Memory B cell (primary cell): ENCODE results near the gene CACNA1I.

Experiments
- ATAC-seq: fragments of 150-1000 bp; cut with Tn5 transposase; 2 replicates; pipeline ENCODE4 v1.10.0; 2021; ENCODE audit warnings: low read depth, mild to moderate bottlenecking, moderate library complexity
- DNase-seq, 2 donors: peaks; one replicate each; pipeline ENCODE4 v3.0.0; 2022; ENCODE audit warnings: low spot score in 2 of 2
- H3K27ac Mint-ChIP-seq: one replicate; pipeline ENCODE4 v1.8.0; 2022; ENCODE audit warnings: mild to moderate bottlenecking, moderate library complexity, mixed read lengths
- H3K27me3 Mint-ChIP-seq: one replicate; pipeline ENCODE4 v1.8.0; 2022; ENCODE audit warnings: mixed read lengths
- H3K36me3 Mint-ChIP-seq: one replicate; pipeline ENCODE4 v1.8.0; 2022; ENCODE audit warnings: mild to moderate bottlenecking, mixed read lengths
- H3K4me1 Mint-ChIP-seq: one replicate; pipeline ENCODE4 v1.8.0; 2022; ENCODE audit warnings: mixed read lengths
- H3K4me3 Mint-ChIP-seq: one replicate; pipeline ENCODE4 v1.8.0; 2022; ENCODE audit warnings: mild to moderate bottlenecking, moderate library complexity, mixed read lengths
- H3K9me3 Mint-ChIP-seq: one replicate; pipeline ENCODE4 v1.8.0; 2022; ENCODE audit warnings: mixed read lengths

Gene CACNA1I

GRCh38 chr22:39718921-39719475, 148.4 kb downstream of the CACNA1I start:
- ATAC-seq: no peak
- Mint-ChIP-seq H3K36me3 (peaks cover 2% of the 10 kb centered on the region), H3K27ac (no peak overlapping the region), H3K4me3 (no peak overlapping the region), H3K9me3 (no peaks in the 10 kb centered on the region), H3K27me3 (peaks cover 3% of the 10 kb centered on the region), H3K4me1 (peaks cover 5% of the 10 kb centered on the region)
- DNase-seq: no peak

- no peaks in the 10 kb centered on the region for H3K9me3 Mint-ChIP-seq
- H3K36me3 Mint-ChIP-seq: peaks cover 2% of the 10 kb centered on the region
- peak overlapping the region; percentile 28 for H3K27ac Mint-ChIP-seq
- ATAC-seq: no peak
- no peak for DNase-seq
- H3K4me1 Mint-ChIP-seq: peaks cover 5% of the 10 kb centered on the region
- peaks cover 3% of the 10 kb centered on the region for H3K27me3 Mint-ChIP-seq
- no peak overlapping the region for H3K4me3 Mint-ChIP-seq
Observed at GRCh38 chr22:39719559-39720450, 149.3 kb downstream of the CACNA1I start.

GRCh38 chr22:39721206-39722031, 150.9 kb downstream of the CACNA1I start:
- Mint-ChIP-seq H3K27me3 (peaks cover 5% of the 10 kb centered on the region), H3K27ac (no peak overlapping the region), H3K4me1 (peaks cover 5% of the 10 kb centered on the region), H3K36me3 (peaks cover 2% of the 10 kb centered on the region), H3K4me3 (no peak overlapping the region), H3K9me3 (no peaks in the 10 kb centered on the region)
- ATAC-seq (no peak), DNase-seq (no peak)

GRCh38 chr22:39722032-39722325, 151.4 kb downstream of the CACNA1I start:
- Mint-ChIP-seq H3K9me3 (no peaks in the 10 kb centered on the region), H3K27ac (no peak overlapping the region), H3K27me3 (peaks cover 5% of the 10 kb centered on the region), H3K4me1 (peaks cover 5% of the 10 kb centered on the region), H3K36me3 (peaks cover 2% of the 10 kb centered on the region), H3K4me3 (no peak overlapping the region)
- ATAC-seq (no peak), DNase-seq (no peak)

GRCh38 chr22:39722501-39722900, 151.9 kb downstream of the CACNA1I start:
- H3K27me3 Mint-ChIP-seq: peaks cover 5% of the 10 kb centered on the region
- no peak overlapping the region for H3K27ac Mint-ChIP-seq
- DNase-seq (no peak), ATAC-seq (no peak)
- no peaks in the 10 kb centered on the region for H3K9me3 Mint-ChIP-seq
- peaks cover 5% of the 10 kb centered on the region for H3K4me1 Mint-ChIP-seq
- peaks cover 2% of the 10 kb centered on the region for H3K36me3 Mint-ChIP-seq
- no peak overlapping the region for H3K4me3 Mint-ChIP-seq

GRCh38 chr22:39723463-39723862, 152.9 kb downstream of the CACNA1I start:
- Mint-ChIP-seq H3K36me3 (peaks cover 2% of the 10 kb centered on the region), H3K9me3 (no peaks in the 10 kb centered on the region), H3K27me3 (peaks cover 8% of the 10 kb centered on the region), H3K27ac (no peak overlapping the region), H3K4me1 (peaks cover 5% of the 10 kb centered on the region), H3K4me3 (no peak overlapping the region)
- DNase-seq (no peak), ATAC-seq (no peak)

- Mint-ChIP-seq H3K9me3 (no peaks in the 10 kb centered on the region), H3K4me1 (peaks cover 5% of the 10 kb centered on the region), H3K36me3 (peaks cover 2% of the 10 kb centered on the region), H3K27me3 (peaks cover 8% of the 10 kb centered on the region), H3K27ac (no peak overlapping the region), H3K4me3 (no peak overlapping the region)
- ATAC-seq (no peak), DNase-seq (no peak)
Observed at GRCh38 chr22:39723899-39724351, 153.4 kb downstream of the CACNA1I start.

GRCh38 chr22:39724390-39724789, 153.8 kb downstream of the CACNA1I start:
- H3K9me3 Mint-ChIP-seq: no peaks in the 10 kb centered on the region
- ATAC-seq (no peak), DNase-seq (no peak)
- H3K4me1 Mint-ChIP-seq: peaks cover 5% of the 10 kb centered on the region
- peaks cover 8% of the 10 kb centered on the region for H3K27me3 Mint-ChIP-seq
- H3K4me3 Mint-ChIP-seq: no peak overlapping the region
- no peak overlapping the region for H3K27ac Mint-ChIP-seq
- H3K36me3 Mint-ChIP-seq: peaks cover 2% of the 10 kb centered on the region

- Mint-ChIP-seq H3K36me3 (peaks cover 2% of the 10 kb centered on the region), H3K27ac (no peak overlapping the region), H3K27me3 (peaks cover 8% of the 10 kb centered on the region), H3K4me3 (no peak overlapping the region), H3K9me3 (no peaks in the 10 kb centered on the region), H3K4me1 (peaks cover 5% of the 10 kb centered on the region)
- DNase-seq (no peak), ATAC-seq (no peak)
Observed at GRCh38 chr22:39724857-39725256, 154.3 kb downstream of the CACNA1I start.

- H3K27ac Mint-ChIP-seq: no peak overlapping the region
- DNase-seq (no peak), ATAC-seq (no peak)
- peaks cover 3% of the 10 kb centered on the region for H3K4me1 Mint-ChIP-seq
- peaks cover 7% of the 10 kb centered on the region for H3K27me3 Mint-ChIP-seq
- H3K4me3 Mint-ChIP-seq: no peak overlapping the region
- H3K9me3 Mint-ChIP-seq: no peaks in the 10 kb centered on the region
- peaks cover 2% of the 10 kb centered on the region for H3K36me3 Mint-ChIP-seq
Observed at GRCh38 chr22:39725351-39726035, 154.9 kb downstream of the CACNA1I start.

GRCh38 chr22:39727541-39727940, 157.0 kb downstream of the CACNA1I start:
- ATAC-seq (no peak), DNase-seq (no peak)
- peaks cover 4% of the 10 kb centered on the region for H3K4me1 Mint-ChIP-seq
- peaks cover 2% of the 10 kb centered on the region for H3K36me3 Mint-ChIP-seq
- no peak overlapping the region for H3K27ac Mint-ChIP-seq
- peaks cover 7% of the 10 kb centered on the region for H3K27me3 Mint-ChIP-seq
- H3K9me3 Mint-ChIP-seq: no peaks in the 10 kb centered on the region
- H3K4me3 Mint-ChIP-seq: no peak overlapping the region

- H3K4me1 Mint-ChIP-seq: peaks cover 2% of the 10 kb centered on the region
- DNase-seq (no peak), ATAC-seq (no peak)
- no peaks in the 10 kb centered on the region for H3K36me3 Mint-ChIP-seq
- peaks cover 11% of the 10 kb centered on the region for H3K27me3 Mint-ChIP-seq
- no peaks in the 10 kb centered on the region for H3K9me3 Mint-ChIP-seq
- no peak overlapping the region for H3K27ac Mint-ChIP-seq
- no peak overlapping the region for H3K4me3 Mint-ChIP-seq
Observed at GRCh38 chr22:39728236-39728860, 157.8 kb downstream of the CACNA1I start.

- H3K27me3 Mint-ChIP-seq: peaks cover 12% of the 10 kb centered on the region
- H3K4me3 Mint-ChIP-seq: no peak overlapping the region
- no peaks in the 10 kb centered on the region for H3K9me3 Mint-ChIP-seq
- DNase-seq (no peak), ATAC-seq (no peak)
- no peak overlapping the region for H3K27ac Mint-ChIP-seq
- peaks cover 2% of the 10 kb centered on the region for H3K4me1 Mint-ChIP-seq
- H3K36me3 Mint-ChIP-seq: no peaks in the 10 kb centered on the region
Observed at GRCh38 chr22:39729141-39729934, 158.8 kb downstream of the CACNA1I start.
